Measurements from ENCODE around the gene XRCC5. TPM values are rescaled to one million over a fixed set of nuclear protein-coding genes. Genes with fewer than 3 reads are reported as not detected.
"Not testable (repeated sequence)": the region's sequence is repeated elsewhere in the genome, so short reads cannot be mapped to it uniquely, and the experiment has no call there.

XRCC5 gene
- total RNA-seq, 1 donor from 2014 or later, result 185 TPM

- H3K4me3 ChIP-seq (ENCODE audit: low read depth, low read length), result no peak overlapping the region
- FAIRE-seq (no peak), DNase-seq (ENCODE audit: low read depth) (no peak)
- H3K36me3 ChIP-seq (ENCODE audit: control insufficient read depth, insufficient read depth, low read length), result peaks cover 12% of the 10 kb centered on the region
- no peak for TF ChIP-seq CTCF (IDR thresholded peaks at IDR 0.05; ENCODE audit: insufficient read depth, low read length, severe bottlenecking)
- H3K27me3 ChIP-seq (ENCODE audit: control insufficient read depth, insufficient read depth, low read length), result no peaks in the 10 kb centered on the region
Observed at GRCh38 chr2:216206041-216206703, 97.0 kb downstream of the XRCC5 start.

DNA sequence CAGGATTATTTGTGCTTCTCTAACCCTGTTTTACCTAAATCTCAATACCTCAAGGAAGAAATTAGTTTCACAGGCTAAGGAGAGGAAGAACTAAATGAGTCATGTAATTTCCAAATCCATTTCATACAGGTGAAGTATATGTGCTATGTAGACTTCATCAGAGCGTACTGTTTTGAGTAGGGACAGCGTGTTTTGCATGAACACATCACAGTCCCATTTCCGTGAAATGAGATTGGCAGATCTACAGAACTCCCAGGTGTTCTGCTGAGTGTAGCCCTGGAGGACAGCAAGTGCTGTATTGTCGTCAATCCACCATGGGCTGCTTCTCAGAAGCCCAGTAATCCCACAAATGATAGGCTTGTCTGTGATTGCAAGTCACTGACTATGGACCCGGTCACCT, 97.7 kb downstream of the XRCC5 start:
- Histone ChIP-seq H3K27me3 (ENCODE audit: control insufficient read depth, insufficient read depth, low read length) (no peaks in the 10 kb centered on the region), H3K4me3 (ENCODE audit: low read depth, low read length) (no peak overlapping the region), H3K36me3 (ENCODE audit: control insufficient read depth, insufficient read depth, low read length) (peaks cover 10% of the 10 kb centered on the region)
- FAIRE-seq (no peak), DNase-seq (ENCODE audit: low read depth) (no peak)
- no peak for TF ChIP-seq CTCF (IDR thresholded peaks at IDR 0.05; ENCODE audit: insufficient read depth, low read length, severe bottlenecking)

DNA sequence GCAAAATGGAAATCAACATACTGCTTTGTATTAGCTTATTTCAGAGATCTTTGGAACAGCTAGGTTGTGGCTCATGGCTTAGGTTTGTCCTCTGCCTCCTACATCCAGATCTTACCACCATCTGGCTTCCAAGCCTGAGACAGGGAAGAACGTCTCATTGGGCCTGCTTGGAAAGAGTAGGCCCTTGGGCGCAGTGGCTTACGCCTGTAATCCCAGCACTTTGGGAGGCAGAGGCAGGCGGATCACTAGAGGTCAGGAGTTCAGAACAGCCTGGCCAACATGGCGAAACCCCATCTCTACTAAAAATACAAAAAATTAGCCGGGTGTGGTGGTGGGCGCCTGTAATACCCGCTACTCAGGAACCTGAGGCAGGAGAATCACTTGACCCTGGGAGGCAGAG, 99.5 kb downstream of the XRCC5 start:
- not testable (repeated sequence) for H3K36me3 ChIP-seq (ENCODE audit: control insufficient read depth, insufficient read depth, low read length); H3K27me3 ChIP-seq (ENCODE audit: control insufficient read depth, insufficient read depth, low read length); H3K4me3 ChIP-seq (ENCODE audit: low read depth, low read length); DNase-seq (ENCODE audit: low read depth); FAIRE-seq

GRCh38 chr2:216210701-216211540, 101.8 kb downstream of the XRCC5 start:
- no peak for FAIRE-seq
- DNase-seq (ENCODE audit: low read depth), result no peak

GRCh38 chr2:216211614-216212145, 102.5 kb downstream of the XRCC5 start:
- H3K36me3 ChIP-seq (ENCODE audit: control insufficient read depth, insufficient read depth, low read length), result no peaks in the 10 kb centered on the region
- DNase-seq (ENCODE audit: low read depth) (no peak), FAIRE-seq (no peak)
- H3K4me3 ChIP-seq (ENCODE audit: low read depth, low read length), result no peak overlapping the region
- no peak for TF ChIP-seq CTCF (IDR thresholded peaks at IDR 0.05; ENCODE audit: insufficient read depth, low read length, severe bottlenecking)
- H3K27me3 ChIP-seq (ENCODE audit: control insufficient read depth, insufficient read depth, low read length), result no peaks in the 10 kb centered on the region

More at GRCh38 chr2:216210701-216211540, 101.8 kb downstream of the XRCC5 start:
- TF ChIP-seq CTCF (IDR thresholded peaks at IDR 0.05; ENCODE audit: insufficient read depth, low read length, severe bottlenecking), result no peak
- no peak overlapping the region for H3K4me3 ChIP-seq (ENCODE audit: low read depth, low read length)
- H3K27me3 ChIP-seq (ENCODE audit: control insufficient read depth, insufficient read depth, low read length), result no peaks in the 10 kb centered on the region
- no peaks in the 10 kb centered on the region for H3K36me3 ChIP-seq (ENCODE audit: control insufficient read depth, insufficient read depth, low read length)

DNA sequence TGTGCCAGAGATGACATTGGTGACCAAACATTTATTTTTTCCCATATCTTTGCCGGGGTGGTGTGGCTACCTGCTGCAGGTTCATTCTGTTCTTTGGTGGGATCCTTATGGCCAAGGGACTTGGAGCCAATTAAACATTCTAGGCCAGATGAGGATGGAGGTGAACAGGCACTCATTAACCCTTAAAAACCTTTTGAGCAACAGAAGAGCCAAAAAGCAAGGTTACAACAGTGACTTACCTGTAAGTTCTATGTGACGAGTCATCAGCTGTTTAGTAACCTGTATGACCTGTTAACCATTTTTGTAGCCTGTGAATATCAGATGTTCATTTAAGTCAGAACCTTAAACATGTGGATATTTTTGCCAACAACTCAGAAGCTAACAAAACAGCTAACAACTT, 105.6 kb downstream of the XRCC5 start:
- Histone ChIP-seq H3K36me3 (ENCODE audit: control insufficient read depth, insufficient read depth, low read length) (no peaks in the 10 kb centered on the region), H3K27me3 (ENCODE audit: control insufficient read depth, insufficient read depth, low read length) (no peaks in the 10 kb centered on the region), H3K4me3 (ENCODE audit: low read depth, low read length) (no peak overlapping the region)
- DNase-seq (ENCODE audit: low read depth) (peak; percentile 67), FAIRE-seq (no peak)
- TF ChIP-seq CTCF (IDR thresholded peaks at IDR 0.05; ENCODE audit: insufficient read depth, low read length, severe bottlenecking), result no peak
